IPS DF 6.9 (cell line): ENCODE measurements around the gene RASIP1.
"Not testable (repeated sequence)": the region's sequence is repeated elsewhere in the genome, so short reads cannot be mapped to it uniquely, and the experiment has no call there.

ENCODE experiments used
- DNase-seq: peaks from one replicate; pipeline ENCODE4 v3.0.0-alpha.2; 2013; ENCODE audit warnings: low read depth, low spot score
- H3K27ac ChIP-seq: one replicate; pipeline ENCODE4 v1.5.1; 2013; ENCODE audit warnings: low read length, control low read depth
- H3K27me3 ChIP-seq: 2 replicates; pipeline ENCODE4 v1.6.1; 2013; ENCODE audit warnings: mild to moderate bottlenecking, low read length; ENCODE audit not compliant: control insufficient read depth, insufficient read depth
- H3K36me3 ChIP-seq: 2 replicates; pipeline ENCODE4 v1.6.1; 2013; ENCODE audit warnings: low read length; ENCODE audit not compliant: control insufficient read depth, insufficient read depth
- H3K4me1 ChIP-seq: 2 replicates; pipeline ENCODE4 v1.6.1; 2013; ENCODE audit warnings: low read length; ENCODE audit not compliant: control insufficient read depth, insufficient read depth
- H3K4me3 ChIP-seq: 2 replicates; pipeline ENCODE4 v1.5.1; 2013; ENCODE audit warnings: mild to moderate bottlenecking, low read length
- H3K9me3 ChIP-seq: 2 replicates; pipeline ENCODE4 v1.6.1; 2013; ENCODE audit warnings: low read length, inconsistent platforms; ENCODE audit not compliant: control insufficient read depth, insufficient read depth
- WGBS: extraction: QIAGEN DNeasy Blood & Tissue Kit; methylation state at CpG from one replicate; pipeline ENCODE4 v1.1.7; 2013; ENCODE audit warnings: mixed read lengths, missing lambda C conversion rate; ENCODE audit not compliant: insufficient read length, insufficient coverage; 5-methylcytosine and 5-hydroxymethylcytosine counted together

The RASIP1 gene, protein sequence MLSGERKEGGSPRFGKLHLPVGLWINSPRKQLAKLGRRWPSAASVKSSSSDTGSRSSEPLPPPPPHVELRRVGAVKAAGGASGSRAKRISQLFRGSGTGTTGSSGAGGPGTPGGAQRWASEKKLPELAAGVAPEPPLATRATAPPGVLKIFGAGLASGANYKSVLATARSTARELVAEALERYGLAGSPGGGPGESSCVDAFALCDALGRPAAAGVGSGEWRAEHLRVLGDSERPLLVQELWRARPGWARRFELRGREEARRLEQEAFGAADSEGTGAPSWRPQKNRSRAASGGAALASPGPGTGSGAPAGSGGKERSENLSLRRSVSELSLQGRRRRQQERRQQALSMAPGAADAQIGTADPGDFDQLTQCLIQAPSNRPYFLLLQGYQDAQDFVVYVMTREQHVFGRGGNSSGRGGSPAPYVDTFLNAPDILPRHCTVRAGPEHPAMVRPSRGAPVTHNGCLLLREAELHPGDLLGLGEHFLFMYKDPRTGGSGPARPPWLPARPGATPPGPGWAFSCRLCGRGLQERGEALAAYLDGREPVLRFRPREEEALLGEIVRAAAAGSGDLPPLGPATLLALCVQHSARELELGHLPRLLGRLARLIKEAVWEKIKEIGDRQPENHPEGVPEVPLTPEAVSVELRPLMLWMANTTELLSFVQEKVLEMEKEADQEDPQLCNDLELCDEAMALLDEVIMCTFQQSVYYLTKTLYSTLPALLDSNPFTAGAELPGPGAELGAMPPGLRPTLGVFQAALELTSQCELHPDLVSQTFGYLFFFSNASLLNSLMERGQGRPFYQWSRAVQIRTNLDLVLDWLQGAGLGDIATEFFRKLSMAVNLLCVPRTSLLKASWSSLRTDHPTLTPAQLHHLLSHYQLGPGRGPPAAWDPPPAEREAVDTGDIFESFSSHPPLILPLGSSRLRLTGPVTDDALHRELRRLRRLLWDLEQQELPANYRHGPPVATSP

DNA sequence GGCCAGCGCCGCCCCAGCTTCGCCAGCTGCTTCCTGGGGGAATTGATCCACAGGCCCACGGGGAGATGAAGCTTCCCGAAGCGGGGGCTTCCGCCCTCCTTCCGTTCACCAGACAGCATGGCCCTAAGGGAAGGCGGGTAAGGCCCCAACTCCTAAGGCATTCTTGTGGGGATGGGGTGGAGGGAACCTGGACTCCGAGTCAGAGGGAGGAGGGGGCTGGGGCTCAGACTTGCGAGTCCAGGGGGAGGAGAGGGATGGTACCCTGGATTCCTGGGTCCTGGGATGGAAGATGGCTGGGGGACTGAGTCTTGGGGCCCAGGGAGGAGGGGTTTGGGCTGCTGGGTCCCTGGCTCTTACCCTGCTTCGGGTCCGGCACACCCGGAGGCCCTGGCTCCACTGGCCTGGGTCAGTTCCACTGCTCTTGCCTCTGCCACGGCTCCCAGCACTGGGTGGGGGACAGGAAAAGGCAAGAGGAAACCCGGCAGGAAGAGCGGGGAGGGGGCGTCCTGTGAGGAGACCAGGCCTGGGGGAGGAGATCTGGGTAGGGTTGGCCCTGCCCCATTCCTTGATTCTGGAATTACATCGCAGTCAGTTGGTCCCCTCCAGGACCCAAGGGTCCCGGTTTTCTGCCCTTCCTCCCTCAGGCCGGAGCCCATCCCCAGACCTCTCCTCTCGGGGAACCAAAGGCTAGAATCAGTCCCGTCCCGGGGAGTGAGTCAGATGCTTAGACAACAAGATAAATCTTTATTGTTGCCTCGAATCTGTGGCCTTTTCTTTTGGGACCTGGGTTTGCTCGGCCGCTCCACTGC, at the start of gene RASIP1:
RASIP1 (minus strand) TSS at position 447 of the 809 bp plus-strand sequence; CDS start at position 119, 328 bp downstream.
- Histone ChIP-seq H3K27ac (no peak within 1 kb of the TSS), H3K27me3 (no peaks in the 10 kb centered on the region; the same call in 1 of the 2 replicates), H3K4me3 (peak within 1 kb of the TSS; percentile 47), H3K36me3 (no peaks in the 10 kb centered on the region), H3K4me1 (peaks cover 10% of the 10 kb centered on the region), H3K9me3 (no peaks in the 10 kb centered on the region)
- DNase-seq = no peak
- WGBS = no CpG with 5 or more reads among the region's 27 CpGs

- not testable (repeated sequence) for H3K36me3 ChIP-seq, H3K4me3 ChIP-seq, H3K27ac ChIP-seq, DNase-seq, H3K9me3 ChIP-seq, H3K27me3 ChIP-seq, H3K4me1 ChIP-seq
- no CpG with 5 or more reads among the region's 9 CpGs for WGBS
These were observed 46.9 kb upstream of the RASIP1 start for GRCh38 chr19:48787331-48787730.

- H3K27ac ChIP-seq, H3K27me3 ChIP-seq, H3K36me3 ChIP-seq, H3K9me3 ChIP-seq, H3K4me3 ChIP-seq, DNase-seq, H3K4me1 ChIP-seq: not testable (repeated sequence)
- WGBS = no CpG with 5 or more reads among the region's 7 CpGs
These were observed 46.0 kb upstream of the RASIP1 start for GRCh38 chr19:48786422-48786821.

DNA sequence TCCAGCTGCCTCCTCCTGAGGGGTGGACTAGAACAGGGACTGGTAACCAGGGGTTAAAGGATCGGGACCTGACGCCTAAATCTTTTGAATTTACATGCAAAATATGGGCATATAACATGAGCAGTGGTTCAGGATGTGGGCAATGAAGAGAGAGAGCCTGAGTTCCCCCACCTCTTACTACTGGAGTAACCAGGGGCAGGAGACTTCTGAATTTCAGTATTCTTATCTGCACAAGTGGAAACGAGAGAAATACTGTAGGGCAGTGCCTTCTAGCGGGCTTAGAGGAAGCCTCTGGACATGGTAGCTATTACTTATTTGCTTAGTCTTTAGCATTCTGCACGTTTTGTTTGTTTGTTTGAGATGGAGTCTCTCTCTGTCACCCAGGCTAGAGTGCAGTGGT, 44.1 kb upstream of the RASIP1 start:
- Histone ChIP-seq H3K9me3 (no peaks in the 10 kb centered on the region), H3K4me1 (no peaks in the 10 kb centered on the region), H3K4me3 (no peak overlapping the region), H3K27me3 (no peaks in the 10 kb centered on the region), H3K36me3 (no peaks in the 10 kb centered on the region), H3K27ac (no peak overlapping the region)
- DNase-seq = no peak
- no CpG with 5 or more reads among the region's 5 CpGs for WGBS

DNA sequence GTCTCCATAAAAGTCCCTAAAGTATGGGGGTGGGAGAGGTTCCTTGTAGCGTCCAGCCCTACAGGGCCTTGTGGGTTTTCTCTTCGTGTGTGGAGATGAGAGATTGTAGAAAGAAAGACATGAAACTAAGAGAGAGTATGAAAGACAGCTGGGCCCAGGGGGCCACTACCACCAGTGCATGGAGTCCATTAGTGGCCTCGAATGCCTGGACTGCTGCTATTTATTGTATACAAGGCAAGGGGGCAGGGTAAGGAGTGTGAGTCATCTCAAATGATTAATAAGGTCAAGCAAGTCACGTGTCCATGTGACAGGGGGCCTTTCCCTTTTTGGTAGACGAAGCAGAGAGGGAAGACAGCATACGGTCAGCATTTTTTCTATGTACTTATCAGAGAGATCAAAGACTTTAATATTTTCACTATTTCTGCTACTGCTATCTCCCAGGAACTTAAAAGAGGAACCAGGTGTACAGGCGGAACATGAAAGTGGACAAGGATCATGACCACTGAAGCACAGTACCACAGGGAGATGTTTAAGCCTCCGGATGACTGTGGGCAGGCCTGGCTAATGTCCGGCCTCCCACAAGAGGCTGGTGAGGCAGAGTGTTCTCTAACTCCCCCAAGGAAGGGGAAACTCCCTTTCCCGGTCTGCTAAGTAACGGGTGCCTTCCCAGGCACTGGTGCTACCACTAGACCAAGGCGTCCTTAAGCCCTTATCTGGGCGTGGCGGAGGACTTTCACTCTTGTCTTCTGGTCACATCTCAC, 40.4 kb upstream of the RASIP1 start:
- no peak for DNase-seq
- H3K4me1 ChIP-seq = no peaks in the 10 kb centered on the region
- H3K27me3 ChIP-seq = no peaks in the 10 kb centered on the region

DNA sequence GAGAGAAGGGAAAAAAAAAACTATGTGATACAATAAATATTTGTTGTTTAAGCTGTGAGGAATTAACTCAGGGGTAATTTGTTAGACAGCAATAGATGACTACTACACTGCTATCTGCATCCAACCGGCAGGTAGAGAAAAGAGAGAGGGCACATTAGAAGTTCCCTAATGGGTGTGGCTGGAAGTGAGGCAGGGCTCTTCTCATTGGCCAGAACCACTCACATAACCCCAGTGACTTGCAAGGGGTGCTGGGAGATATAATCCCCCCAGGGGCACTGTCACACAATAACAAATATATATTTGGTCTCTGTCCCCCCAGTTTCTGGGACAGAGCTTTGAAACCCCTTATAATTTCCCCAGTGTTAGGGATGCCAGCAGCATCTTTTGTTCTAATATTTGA, 39.2 kb upstream of the RASIP1 start:
- Histone ChIP-seq H3K27ac (no peak overlapping the region), H3K4me3 (no peak overlapping the region), H3K4me1 (no peaks in the 10 kb centered on the region), H3K9me3 (no peaks in the 10 kb centered on the region), H3K36me3 (no peaks in the 10 kb centered on the region), H3K27me3 (no peaks in the 10 kb centered on the region)
- WGBS = no CpG with 5 or more reads among the region's 1 CpG
- no peak for DNase-seq

More for the DNA sequence above, 40.4 kb upstream of the RASIP1 start:
- no CpG with 5 or more reads among the region's 14 CpGs for WGBS
- Histone ChIP-seq H3K9me3 (no peaks in the 10 kb centered on the region), H3K4me3 (no peak overlapping the region), H3K36me3 (no peaks in the 10 kb centered on the region), H3K27ac (no peak overlapping the region)

DNA sequence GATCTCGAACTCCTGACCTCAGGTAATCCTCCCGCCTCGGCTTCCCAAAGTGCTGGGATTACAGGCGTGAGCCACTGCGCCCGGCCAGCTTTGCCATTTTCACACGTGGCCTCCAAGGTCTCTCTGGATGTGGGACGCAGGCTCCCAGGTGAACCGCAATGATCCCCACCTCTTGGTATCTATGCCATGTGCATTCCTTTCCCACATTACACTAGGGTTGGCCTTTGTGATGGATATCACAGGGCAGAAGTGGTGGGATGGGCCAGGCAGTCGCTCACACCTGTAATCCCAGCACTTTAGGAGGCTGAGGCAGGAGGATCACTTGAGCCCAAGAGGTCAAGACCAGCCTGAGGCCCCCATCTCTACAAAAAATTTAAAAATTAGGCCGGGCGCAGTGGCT, 37.3 kb upstream of the RASIP1 start:
- Histone ChIP-seq H3K27ac (no peak overlapping the region), H3K4me1 (no peaks in the 10 kb centered on the region), H3K36me3 (no peaks in the 10 kb centered on the region), H3K9me3 (no peaks in the 10 kb centered on the region), H3K27me3 (no peaks in the 10 kb centered on the region), H3K4me3 (no peak overlapping the region)
- no CpG with 5 or more reads among the region's 12 CpGs for WGBS
- DNase-seq = no peak

GRCh38 chr19:48777139-48777538, 36.7 kb upstream of the RASIP1 start:
- Histone ChIP-seq H3K4me3 (no peak overlapping the region), H3K27ac (no peak overlapping the region), H3K9me3 (no peaks in the 10 kb centered on the region), H3K4me1 (no peaks in the 10 kb centered on the region), H3K36me3 (no peaks in the 10 kb centered on the region), H3K27me3 (no peaks in the 10 kb centered on the region)
- DNase-seq = no peak
- WGBS = no CpG with 5 or more reads among the region's 5 CpGs

DNA sequence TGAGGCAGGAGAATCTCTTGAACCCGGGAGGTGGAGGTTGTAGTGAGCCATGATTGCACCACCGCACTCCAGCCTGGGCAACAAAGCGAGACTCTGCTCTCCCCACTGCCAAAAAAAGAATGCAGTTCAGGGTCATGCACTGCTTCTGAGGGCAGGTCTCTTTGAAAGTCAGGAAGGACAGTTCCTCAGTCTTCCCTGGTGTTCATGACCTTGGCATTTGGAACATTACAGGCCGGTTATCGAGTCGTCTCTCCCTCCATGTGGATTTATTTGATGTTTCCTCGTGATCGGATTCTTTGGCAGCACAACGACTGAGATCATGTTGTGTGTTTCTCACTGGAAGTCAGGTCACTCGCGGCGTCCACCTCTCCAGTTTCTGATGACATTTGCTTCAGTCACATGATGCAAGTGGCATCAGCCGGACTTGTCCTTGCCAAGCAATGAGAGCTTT, 32.1 kb upstream of the RASIP1 start:
- no peaks in the 10 kb centered on the region; the same call in 1 of the 2 replicates for H3K9me3 ChIP-seq
- no peaks in the 10 kb centered on the region for H3K27me3 ChIP-seq
- H3K27ac ChIP-seq = no peak overlapping the region
- no CpG with 5 or more reads among the region's 13 CpGs for WGBS
- no peak for DNase-seq
- H3K4me3 ChIP-seq = no peak overlapping the region
- H3K4me1 ChIP-seq = peaks cover 2% of the 10 kb centered on the region; the same call in 1 of the 2 replicates
- no peaks in the 10 kb centered on the region for H3K36me3 ChIP-seq
